Naive thymus-derived CD4-positive, alpha-beta T cell (primary cell): Measurements from ENCODE around the gene DHX16. TPM values are rescaled to one million over a fixed set of nuclear protein-coding genes. Genes with fewer than 3 reads are reported as not detected.
A peak's percentile ranks its signal among the peaks of the same experiment; 100 is the strongest.

Experiments used
- ATAC-seq: fragments of 150-1000 bp; cut with Tn5 transposase; 2 replicates; pipeline ENCODE4 v1.10.0; 2021; ENCODE audit warnings: mild to moderate bottlenecking, moderate library complexity
- CTCF ChIA-PET: fragments of 350-600 bp; sonication (Branson Sonifier 250); formaldehyde crosslinking; loops from one replicate; lab custom pipeline; 2021; ENCODE audit warnings: antibody characterized with exemption; lab: Charles Lee
- POLR2A ChIA-PET: fragments of 350-600 bp; sonication (Branson Sonifier 250); formaldehyde crosslinking; loops from one replicate; lab custom pipeline; 2021; ENCODE audit warnings: antibody characterized with exemption, inconsistent platforms; lab: Charles Lee
- DNase-seq, 9 donors: peaks; one replicate each; pipeline versions ENCODE4 v3.0.0 to v3.0.0-alpha.2; 2020 to 2022; ENCODE audit warnings: mixed read lengths in 1 of 9
- H3K27ac ChIP-seq: one replicate; pipeline ENCODE4 v1.7.0; 2013; ENCODE audit warnings: mild to moderate bottlenecking, low read depth, low read length, moderate library complexity
- H3K27me3 ChIP-seq, 2 donors: one replicate each; pipeline ENCODE4 v1.7.0; 2013; ENCODE audit warnings: low read length in 2 of 2, mild to moderate bottlenecking in 2 of 2, moderate library complexity in 2 of 2; ENCODE audit not compliant: control insufficient read depth in 2 of 2, insufficient read depth in 2 of 2
- H3K36me3 ChIP-seq, 3 experiments: 1 replicate in 2 of 3; 2 replicates in 1 of 3; pipeline ENCODE4 v1.7.0; 2013; ENCODE audit warnings: low read length in 3 of 3, mild to moderate bottlenecking in 3 of 3, moderate library complexity in 1 of 3; ENCODE audit not compliant: insufficient read depth in 3 of 3, control insufficient read depth in 2 of 3
- H3K4me1 ChIP-seq, 2 donors: one replicate each; pipeline ENCODE4 v1.7.0; 2013; ENCODE audit warnings: low read length in 2 of 2, mild to moderate bottlenecking in 2 of 2, moderate library complexity in 1 of 2; ENCODE audit not compliant: control insufficient read depth in 2 of 2, insufficient read depth in 2 of 2
- H3K4me3 ChIP-seq: 2 replicates; pipeline ENCODE4 v1.7.0; 2013; ENCODE audit warnings: mild to moderate bottlenecking, low read length
- H3K9me3 ChIP-seq, 3 experiments: 1 replicate in 2 of 3; 2 replicates in 1 of 3; pipeline ENCODE4 v1.7.0; 2013; ENCODE audit warnings: low read length in 3 of 3; ENCODE audit not compliant: control insufficient read depth in 2 of 3
- H3K27ac Mint-ChIP-seq, 9 donors: one replicate each; pipeline ENCODE4 v1.8.0; 2020 to 2022; ENCODE audit warnings: mixed read lengths in 9 of 9, mild to moderate bottlenecking in 8 of 9, moderate library complexity in 5 of 9, inconsistent platforms in 2 of 9
- H3K27me3 Mint-ChIP-seq, 5 donors: one replicate each; pipeline ENCODE4 v1.8.0; 2021 to 2022; ENCODE audit warnings: mixed read lengths in 5 of 5, mild to moderate bottlenecking in 1 of 5
- H3K36me3 Mint-ChIP-seq, 5 donors: one replicate each; pipeline ENCODE4 v1.8.0; 2020 to 2022; ENCODE audit warnings: mixed read lengths in 5 of 5, mild to moderate bottlenecking in 3 of 5, inconsistent platforms in 1 of 5
- H3K4me1 Mint-ChIP-seq, 7 donors: one replicate each; pipeline ENCODE4 v1.8.0; 2020 to 2022; ENCODE audit warnings: mixed read lengths in 7 of 7, mild to moderate bottlenecking in 3 of 7, inconsistent platforms in 1 of 7
- H3K4me3 Mint-ChIP-seq, 10 donors: one replicate each; pipeline ENCODE4 v1.8.0; 2020 to 2022; ENCODE audit warnings: mild to moderate bottlenecking in 10 of 10, mixed read lengths in 10 of 10, moderate library complexity in 6 of 10, inconsistent platforms in 2 of 10
- H3K9me3 Mint-ChIP-seq, 11 donors: one replicate each; pipeline ENCODE4 v1.8.0; 2020 to 2022; ENCODE audit warnings: mixed read lengths in 11 of 11, mild to moderate bottlenecking in 4 of 11, inconsistent platforms in 1 of 11, moderate library complexity in 1 of 11
- intact Hi-C, 2 donors: fragments of 100-400 bp; cut with micrococcal nuclease; formaldehyde crosslinking; loops; one replicate each; pipeline ENCODE4 v1.15.1; 2023
- polyA plus RNA-seq, 2 donors: library from polyadenylated mRNA; unstranded; fragments of 300-500 nt; fragmentation: Illumina TruSeq; gene quantifications; one replicate each; pipeline ENCODE4 v1.2.3, GENCODE V29; 2021
- total RNA-seq, 6 experiments: library from RNA in 5 of 6; stranded (reverse) in 5 of 6; gene quantifications; 1 replicate in 5 of 6; 2 replicates in 1 of 6; pipeline ENCODE4 v1.2.3 and lab custom pipeline; 2021 to 2026

The DHX16 gene
- total and polyA plus RNA-seq, 7 experiments from 2014 or later: 14.9 to 51.5 (median 38.3) TPM

GRCh38 chr6:30610065-30610464 is 62.7 kb downstream of the DHX16 start:
- H3K36me3 ChIP-seq: peaks cover 26 to 36% (median 29%) of the 10 kb centered on the region in 3 experiments
- peak overlapping the region; percentile 60 for H3K27ac ChIP-seq

DNA sequence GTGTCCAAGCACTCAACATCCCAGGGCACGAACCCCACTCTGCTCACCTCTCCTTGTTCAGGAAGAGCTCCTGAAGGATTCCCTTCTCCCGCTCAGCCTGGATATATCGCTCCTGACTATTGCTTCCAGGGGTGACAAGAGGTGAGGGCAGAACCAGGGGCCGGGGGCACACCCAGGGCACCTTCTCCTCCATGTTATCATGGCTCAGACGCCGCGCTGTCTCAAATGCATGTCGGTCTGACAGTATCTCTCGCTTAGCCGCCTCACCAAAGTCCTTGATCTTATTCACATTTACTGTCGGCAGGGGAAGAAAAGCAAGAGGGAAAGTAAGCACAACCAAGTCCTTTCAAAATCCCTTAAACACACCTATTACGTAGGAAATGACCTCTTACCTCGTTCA is 68.8 kb downstream of the DHX16 start:
- ATAC-seq: no peak
- H3K27me3 ChIP-seq: no peaks in the 10 kb centered on the region
- intact Hi-C loops: no loop called here
- H3K27ac ChIP-seq: no peak overlapping the region
- peaks cover 53 to 83% (median 58%) of the 10 kb centered on the region in 3 experiments for H3K36me3 ChIP-seq
- POLR2A ChIA-PET: interaction anchor here (1.0 to 11.1 kb wide), 3 partner anchors 10 to 33 kb away, joined by 3 to 189 read pairs (median 14); partner anchors contain the start of genes ABCF1, MRPS18B and PPP1R10
- CTCF ChIA-PET: interaction anchor here (0.5 to 1.6 kb wide), 4 partner anchors 63 to 121 kb away, joined by 3 to 6 read pairs (median 4); no protein-coding TSS in a partner anchor
- Mint-ChIP-seq H3K4me3 (no peak overlapping the region), H3K4me1 (peaks cover 22 to 51% (median 37%) of the 10 kb centered on the region in 7 donors), H3K9me3 (no peaks in the 10 kb centered on the region), H3K36me3 (peaks cover 33 to 61% (median 45%) of the 10 kb centered on the region in 5 donors), H3K27me3 (no peaks in the 10 kb centered on the region), H3K27ac (peak overlapping the region in 7 of 9 donors; percentile 8 to 68 (median 60))
- H3K9me3 ChIP-seq: no peaks in the 10 kb centered on the region
- peaks cover 0 to 5% of the 10 kb centered on the region in 2 donors for H3K4me1 ChIP-seq
- DNase-seq: no peak
- H3K4me3 ChIP-seq: no peak overlapping the region

More at GRCh38 chr6:30610065-30610464, 62.7 kb downstream of the DHX16 start:
- ChIA-PET CTCF (interaction anchor here (0.7 to 1.4 kb wide), 6 partner anchors 9 to 120 kb away, joined by 3 to 9 read pairs (median 4); no protein-coding TSS in a partner anchor), POLR2A (interaction anchor here (0.5 to 2.1 kb wide), 17 partner anchors 9 to 122 kb away, joined by 3 to 16 read pairs (median 5); partner anchors contain the start of gene ABCF1)
- Mint-ChIP-seq H3K27ac (peak overlapping the region; percentile 16 to 100 (median 87)), H3K9me3 (peaks cover 0 to 3% (median 0%) of the 10 kb centered on the region in 11 donors), H3K4me3 (peak overlapping the region in 1 of 10 donors; percentile 23), H3K4me1 (peaks cover 42 to 86% (median 76%) of the 10 kb centered on the region in 7 donors), H3K36me3 (peaks cover 19 to 50% (median 32%) of the 10 kb centered on the region in 5 donors), H3K27me3 (no peaks in the 10 kb centered on the region)
- intact Hi-C loops: loop anchor here in 1 of 2 donors (10.0 kb wide), 1 partner anchor 275 kb away; the partner anchor contains the start of gene DDR1
- H3K4me1 ChIP-seq: peaks cover 20 to 36% of the 10 kb centered on the region in 2 donors
- no peaks in the 10 kb centered on the region for H3K27me3 ChIP-seq
- ATAC-seq: no peak
- no peak overlapping the region for H3K4me3 ChIP-seq
- DNase-seq: no peak
- H3K9me3 ChIP-seq: no peaks in the 10 kb centered on the region

Other genes with a start within 250 kb of the DHX16 start
- 1,000 to 10,000 TPM in 4 of 5 experiments, 100 to 1,000 TPM in 1; 614 to 1,412 (median 1,095) TPM for gene HLA-E, start 183.5 kb downstream of the DHX16 start, total RNA-seq
- 1,000 to 10,000 TPM; 3,020 to 3,096 TPM for gene HLA-E, start 183.5 kb downstream of the DHX16 start, polyA plus RNA-seq
- gene GNL1, start 116.5 kb downstream of the DHX16 start, total RNA-seq: 100 to 1,000 TPM in 2 of 5 experiments, 10 to 100 TPM in 3; 56.0 to 190 (median 73.1) TPM
- 10 to 100 TPM; 27.7 to 29.6 TPM for gene GNL1, start 116.5 kb downstream of the DHX16 start, polyA plus RNA-seq
- gene PRR3, start 115.7 kb downstream of the DHX16 start, total RNA-seq: 10 to 100 TPM; 14.1 to 29.4 (median 23.3) TPM
- gene PRR3, start 115.7 kb downstream of the DHX16 start, polyA plus RNA-seq: 10 to 100 TPM; 11.1 to 14.4 TPM
- 100 to 1,000 TPM in 1 of 5 experiments, 10 to 100 TPM in 4; 65.1 to 116 (median 86.6) TPM for gene ABCF1, start 101.6 kb downstream of the DHX16 start, total RNA-seq
- gene ABCF1, start 101.6 kb downstream of the DHX16 start, polyA plus RNA-seq: 10 to 100 TPM; 25.2 to 45.5 TPM
- 100 to 1,000 TPM; 108 to 286 (median 146) TPM for gene PPP1R10, start 55.8 kb downstream of the DHX16 start, total RNA-seq
- gene PPP1R10, start 55.8 kb downstream of the DHX16 start, polyA plus RNA-seq: 10 to 100 TPM; 21.6 to 23.6 TPM
- 10 to 100 TPM; 20.4 to 51.2 (median 47.7) TPM for gene MRPS18B, start 55.2 kb downstream of the DHX16 start, total RNA-seq
- gene MRPS18B, start 55.2 kb downstream of the DHX16 start, polyA plus RNA-seq: 100 to 1,000 TPM; 145 to 169 TPM
- gene ATAT1, start 46.1 kb downstream of the DHX16 start, total RNA-seq: 10 to 100 TPM in 2 of 5 experiments, 1 to 10 TPM in 3; 7.0 to 12.0 (median 9.5) TPM
- 1 to 10 TPM; 1.3 to 1.9 TPM for gene ATAT1, start 46.1 kb downstream of the DHX16 start, polyA plus RNA-seq
- gene C6orf136, start 25.9 kb downstream of the DHX16 start, total RNA-seq: 10 to 100 TPM; 23.7 to 38.0 (median 32.1) TPM
- 10 to 100 TPM; 12.3 to 22.5 TPM for gene C6orf136, start 25.9 kb downstream of the DHX16 start, polyA plus RNA-seq
- gene PPP1R18, start 13.6 kb upstream of the DHX16 start, total RNA-seq: 100 to 1,000 TPM in 2 of 5 experiments, 10 to 100 TPM in 3; 60.9 to 262 (median 95.3) TPM
- 10 to 100 TPM; 70.3 to 90.5 TPM for gene PPP1R18, start 13.6 kb upstream of the DHX16 start, polyA plus RNA-seq
- 10 to 100 TPM in 1 of 5 experiments, 1 to 10 TPM in 4; 2.3 to 29.4 (median 3.1) TPM for gene NRM, start 18.0 kb upstream of the DHX16 start, total RNA-seq
- gene NRM, start 18.0 kb upstream of the DHX16 start, polyA plus RNA-seq: 1 to 10 TPM; 7.2 to 7.6 TPM
- gene MDC1, start 44.3 kb upstream of the DHX16 start, total RNA-seq: 10 to 100 TPM; 40.3 to 78.9 (median 62.0) TPM
- gene MDC1, start 44.3 kb upstream of the DHX16 start, polyA plus RNA-seq: 10 to 100 TPM in 1 of 2 donors, 1 to 10 TPM in 1; 4.5 to 11.0 TPM
- 100 to 1,000 TPM in 4 of 5 experiments, 10 to 100 TPM in 1; 86.7 to 930 (median 242) TPM for gene TUBB, start 47.3 kb upstream of the DHX16 start, total RNA-seq
- 100 to 1,000 TPM; 107 to 151 TPM for gene TUBB, start 47.3 kb upstream of the DHX16 start, polyA plus RNA-seq
- 100 to 1,000 TPM in 1 of 5 experiments, 10 to 100 TPM in 4; 59.4 to 204 (median 81.3) TPM for gene FLOT1, start 69.7 kb upstream of the DHX16 start, total RNA-seq
- gene FLOT1, start 69.7 kb upstream of the DHX16 start, polyA plus RNA-seq: 100 to 1,000 TPM; 107 to 132 TPM
- 10 to 100 TPM; 10.8 to 69.9 (median 26.7) TPM for gene IER3, start 71.5 kb upstream of the DHX16 start, total RNA-seq
- gene IER3, start 71.5 kb upstream of the DHX16 start, polyA plus RNA-seq: 1 to 10 TPM; 2.2 to 2.8 TPM
- gene DDR1, start 211.5 kb upstream of the DHX16 start, total RNA-seq: 10 to 100 TPM; 13.7 to 23.8 (median 18.6) TPM
- 1 to 10 TPM; 1.8 to 8.6 TPM for gene DDR1, start 211.5 kb upstream of the DHX16 start, polyA plus RNA-seq
- 10 to 100 TPM; 18.8 to 42.3 (median 32.2) TPM for gene GTF2H4, start 235.2 kb upstream of the DHX16 start, total RNA-seq
- 10 to 100 TPM in 1 of 2 donors, 1 to 10 TPM in 1; 8.0 to 12.1 TPM for gene GTF2H4, start 235.2 kb upstream of the DHX16 start, polyA plus RNA-seq
- gene VARS2, start 241.2 kb upstream of the DHX16 start, total RNA-seq: 10 to 100 TPM; 22.2 to 47.3 (median 37.9) TPM
- gene VARS2, start 241.2 kb upstream of the DHX16 start, polyA plus RNA-seq: 10 to 100 TPM; 17.1 to 18.9 TPM